OCI-LY1 (cell line): ENCODE measurements around the gene PIAS2.

Source experiments
- EZH2 ChIP-seq: fragments of 200-600 bp; sonication (generic), shearing (Covaris generic); IDR thresholded peaks from 2 replicates; pipeline ENCODE4 v1.8.0; 2017; ENCODE audit warnings: borderline replicate concordance, mixed run types, mild to moderate bottlenecking, antibody characterized with exemption, low read length, moderate library complexity, mixed read lengths
- TF ChIP-seq, protein P1 (sequence below): fragments of 200-600 bp; sonication (generic), shearing (Covaris generic); IDR thresholded peaks from 2 replicates; pipeline ENCODE4 v1.5.1; 2017; ENCODE audit warnings: mild to moderate bottlenecking, antibody characterized with exemption, low read length, moderate library complexity, mixed read lengths

DNA sequence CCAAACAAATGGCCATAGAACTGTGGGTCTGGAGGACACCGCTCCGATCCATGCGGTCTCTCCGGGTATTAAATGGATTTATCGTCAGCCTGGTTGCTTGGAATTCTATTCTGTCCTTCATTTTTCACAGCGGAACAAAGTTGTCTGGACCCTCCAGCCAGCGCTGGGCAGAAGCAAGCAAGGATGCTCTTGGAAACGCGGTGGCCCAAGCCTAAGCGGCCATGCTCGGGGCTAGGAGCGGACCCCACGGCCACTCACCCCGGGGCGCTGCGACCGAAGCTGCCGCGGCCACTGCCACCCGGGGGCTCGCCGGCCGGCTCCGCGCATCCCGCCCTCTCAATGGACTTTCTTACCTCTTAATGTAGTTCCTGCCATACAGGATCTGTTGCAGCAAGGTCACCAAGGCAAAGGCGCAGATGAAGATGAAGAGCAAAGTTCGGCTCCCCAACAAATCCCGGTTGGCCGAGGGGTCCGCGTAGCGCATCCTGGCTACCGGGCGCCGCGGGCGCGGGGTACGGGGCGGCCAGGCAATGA is 161.2 kb downstream of the PIAS2 start:
- TF ChIP-seq, protein P1, sequence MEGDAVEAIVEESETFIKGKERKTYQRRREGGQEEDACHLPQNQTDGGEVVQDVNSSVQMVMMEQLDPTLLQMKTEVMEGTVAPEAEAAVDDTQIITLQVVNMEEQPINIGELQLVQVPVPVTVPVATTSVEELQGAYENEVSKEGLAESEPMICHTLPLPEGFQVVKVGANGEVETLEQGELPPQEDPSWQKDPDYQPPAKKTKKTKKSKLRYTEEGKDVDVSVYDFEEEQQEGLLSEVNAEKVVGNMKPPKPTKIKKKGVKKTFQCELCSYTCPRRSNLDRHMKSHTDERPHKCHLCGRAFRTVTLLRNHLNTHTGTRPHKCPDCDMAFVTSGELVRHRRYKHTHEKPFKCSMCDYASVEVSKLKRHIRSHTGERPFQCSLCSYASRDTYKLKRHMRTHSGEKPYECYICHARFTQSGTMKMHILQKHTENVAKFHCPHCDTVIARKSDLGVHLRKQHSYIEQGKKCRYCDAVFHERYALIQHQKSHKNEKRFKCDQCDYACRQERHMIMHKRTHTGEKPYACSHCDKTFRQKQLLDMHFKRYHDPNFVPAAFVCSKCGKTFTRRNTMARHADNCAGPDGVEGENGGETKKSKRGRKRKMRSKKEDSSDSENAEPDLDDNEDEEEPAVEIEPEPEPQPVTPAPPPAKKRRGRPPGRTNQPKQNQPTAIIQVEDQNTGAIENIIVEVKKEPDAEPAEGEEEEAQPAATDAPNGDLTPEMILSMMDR, result no peak
- TF ChIP-seq EZH2, result no peak
